ENCODE data around the gene ACVR1. TPM values are rescaled to one million over a fixed set of nuclear protein-coding genes. Genes with fewer than 3 reads are reported as not detected.
"Not testable (repeated sequence)": the region's sequence is repeated elsewhere in the genome, so short reads cannot be mapped to it uniquely, and the experiment has no call there.

ACVR1 gene
- total RNA-seq, 1 experiment from 2014 or later, result 30.3 TPM

GRCh38 chr2:157894694-157895435 is 18.7 kb upstream of the ACVR1 start:
- DNase-seq (ENCODE audit: low read depth), result peak; percentile 92

- DNase-seq (ENCODE audit: low read depth), result no peak
Observed at GRCh38 chr2:157893611-157894010, 17.5 kb upstream of the ACVR1 start.

- DNase-seq (ENCODE audit: low read depth), result no peak
Observed at GRCh38 chr2:157891643-157892041, 15.5 kb upstream of the ACVR1 start.

DNA sequence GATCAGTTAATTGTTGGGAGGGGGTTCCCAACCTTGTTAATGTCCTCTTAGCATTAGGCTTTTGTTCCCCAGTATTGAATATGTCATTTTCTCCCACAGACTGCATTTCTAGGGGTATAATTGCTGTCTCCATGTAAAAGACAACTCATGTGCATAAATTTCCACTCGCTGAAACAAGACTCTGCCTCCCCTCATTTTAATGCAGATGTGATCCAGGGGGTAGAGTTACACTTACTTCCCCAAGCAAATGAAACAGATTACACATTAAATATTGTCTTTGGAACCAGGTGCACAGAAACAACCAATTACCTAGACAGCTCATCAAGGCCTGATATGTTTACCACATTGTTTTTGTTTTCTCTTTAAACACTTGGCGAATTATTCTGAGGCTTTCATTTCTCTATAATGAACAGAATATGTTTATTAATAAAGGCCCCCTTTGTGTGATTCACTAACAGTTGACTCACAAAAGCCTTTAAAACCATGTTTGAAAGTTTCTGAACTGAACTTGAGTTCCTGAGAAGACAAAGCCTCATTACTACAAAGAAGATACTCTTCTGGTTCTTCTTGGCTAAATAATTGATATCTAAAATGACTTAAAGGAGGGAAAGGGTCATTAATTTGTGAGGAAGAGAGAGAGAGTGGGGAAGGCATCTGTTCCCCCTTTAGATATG is 15.0 kb upstream of the ACVR1 start:
- DNase-seq (ENCODE audit: low read depth), result no peak

DNA sequence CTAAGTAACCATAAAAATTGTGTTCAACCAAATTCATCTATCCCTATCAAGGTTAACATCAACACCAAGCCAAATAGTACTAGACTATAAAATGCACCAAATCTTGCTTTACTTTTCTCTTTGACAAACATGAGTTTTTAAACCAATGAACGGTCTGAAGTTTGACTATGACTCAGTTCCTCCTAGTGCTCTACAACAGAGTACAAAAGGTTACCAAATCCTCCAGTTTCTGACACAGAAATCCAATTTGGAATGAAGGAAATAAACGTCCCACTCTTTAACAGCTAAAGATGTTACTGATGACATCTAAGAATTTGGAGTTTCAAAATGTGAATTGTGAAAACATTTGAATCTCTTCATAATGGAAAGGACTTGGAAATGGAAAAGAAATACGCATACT is 11.8 kb upstream of the ACVR1 start:
- DNase-seq (ENCODE audit: low read depth), result peak; percentile 37

DNA sequence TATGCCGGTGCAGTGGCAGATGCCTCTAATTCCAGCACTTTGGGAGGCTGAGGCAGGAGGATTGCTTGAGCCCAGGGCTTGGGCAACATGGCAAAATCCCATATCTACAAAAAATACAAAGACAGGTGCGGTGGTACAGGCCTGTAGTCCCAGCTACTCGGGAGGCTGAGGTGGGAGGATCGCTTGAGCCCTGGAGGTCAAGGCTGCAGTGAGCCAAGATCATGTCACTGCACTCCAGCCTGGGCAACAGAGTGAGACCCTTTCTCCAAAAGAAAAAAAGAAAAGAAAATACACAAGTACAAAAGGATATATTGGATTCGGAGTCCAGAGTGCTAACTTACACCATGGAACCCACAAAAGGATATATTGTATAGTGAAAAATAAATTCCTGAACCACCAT is 8.4 kb upstream of the ACVR1 start:
- DNase-seq (ENCODE audit: low read depth), result not testable (repeated sequence)

DNA sequence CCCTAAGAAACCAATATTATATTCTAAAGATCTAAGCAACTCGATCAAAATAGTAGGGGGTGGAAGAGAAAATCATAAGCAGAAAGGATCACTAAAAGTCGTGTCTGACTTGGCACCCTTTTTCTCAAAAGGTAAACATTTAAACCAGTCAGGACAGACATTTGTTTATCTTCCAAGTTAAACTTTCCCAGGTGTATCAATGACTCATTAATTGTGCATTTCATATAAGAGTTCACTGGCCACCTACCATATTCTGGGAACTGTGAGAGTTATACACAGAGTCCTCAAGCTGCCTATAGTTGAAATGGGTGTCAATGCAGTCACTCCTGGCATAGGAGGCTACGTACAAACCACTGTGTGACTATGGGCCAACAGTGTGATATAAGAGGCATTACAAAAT is 4.8 kb upstream of the ACVR1 start:
- no peak for DNase-seq (ENCODE audit: low read depth)

DNA sequence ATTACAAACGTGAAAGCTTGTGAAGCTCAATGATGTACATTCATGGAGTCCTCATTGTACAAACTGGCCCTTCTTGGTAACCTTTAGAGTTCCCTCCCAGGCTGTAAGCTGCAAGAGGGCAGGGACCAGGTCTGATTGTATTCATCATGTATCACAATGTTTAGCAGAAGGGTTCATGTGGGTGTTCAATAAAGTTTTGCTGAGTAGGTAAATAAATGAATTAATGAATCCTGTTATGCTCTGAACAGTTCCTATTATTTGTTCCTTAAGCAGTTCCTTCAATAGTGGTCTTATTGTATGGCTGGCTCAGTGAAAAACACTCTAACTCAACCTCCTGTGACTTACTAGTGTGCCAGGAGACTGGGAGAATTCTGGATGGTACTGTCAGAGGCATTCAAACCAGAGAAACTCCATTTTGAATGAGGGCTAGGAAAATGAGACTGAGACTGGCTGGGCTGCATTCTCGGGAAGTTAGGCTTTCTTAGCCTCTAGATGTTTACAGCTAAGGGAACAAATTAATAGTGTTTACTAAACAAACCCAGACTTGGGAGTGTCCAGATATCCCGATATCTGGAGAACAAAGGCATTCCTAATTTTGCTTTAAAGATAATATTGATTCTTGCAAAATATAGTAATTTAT is 1.8 kb upstream of the ACVR1 start:
- no peak for DNase-seq (ENCODE audit: low read depth)

- no peak for DNase-seq (ENCODE audit: low read depth)
Observed at GRCh38 chr2:157876786-157877138, 632 bp upstream of the ACVR1 start.

DNA sequence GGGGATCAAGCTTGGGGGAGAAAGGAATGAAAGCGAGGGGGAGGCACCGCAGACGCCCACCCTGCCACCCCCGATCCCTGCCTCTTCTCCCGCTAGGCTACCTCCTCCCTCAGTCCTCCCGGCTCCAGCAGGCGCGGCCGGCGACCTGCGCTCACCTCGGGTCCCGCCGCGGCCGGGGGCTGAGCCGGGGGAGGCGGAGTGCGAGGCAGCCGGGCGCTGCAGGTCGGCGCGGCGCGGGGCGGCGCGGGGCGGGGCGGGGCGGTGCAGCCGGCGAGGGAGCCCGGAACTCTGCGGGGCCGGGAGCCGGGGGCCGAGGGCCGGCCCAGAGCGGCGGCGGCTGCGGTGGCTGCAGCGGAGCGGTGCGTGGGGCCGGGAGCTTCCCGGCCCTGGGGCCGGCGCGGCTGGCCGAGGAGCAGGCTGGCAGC is 477 bp downstream of the ACVR1 start:
- DNase-seq (ENCODE audit: low read depth), result no peak

GRCh38 chr2:157874997-157875640 is 1.0 kb downstream of the ACVR1 start:
- DNase-seq (ENCODE audit: low read depth), result peak; percentile 87

DNA sequence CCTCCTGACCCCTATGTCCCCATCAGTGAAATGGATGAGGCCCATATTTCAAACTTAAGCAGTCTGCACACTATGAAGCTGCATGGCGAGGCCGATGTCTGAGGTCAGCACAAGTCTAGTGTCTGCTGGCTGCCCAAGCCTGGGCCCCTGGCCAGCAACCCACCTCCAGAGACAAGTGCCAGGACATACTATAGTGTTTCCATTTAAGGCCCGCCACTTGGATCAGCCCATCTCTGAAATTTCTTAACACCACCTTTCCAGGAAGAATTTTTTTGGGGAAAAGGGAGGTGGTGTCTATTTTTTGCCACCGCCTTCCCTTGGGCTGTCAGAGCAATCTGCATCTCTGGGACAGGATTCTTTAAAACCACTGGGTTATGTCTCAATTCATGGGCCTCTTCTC is 1.8 kb downstream of the ACVR1 start:
- DNase-seq (ENCODE audit: low read depth), result no peak

DNA sequence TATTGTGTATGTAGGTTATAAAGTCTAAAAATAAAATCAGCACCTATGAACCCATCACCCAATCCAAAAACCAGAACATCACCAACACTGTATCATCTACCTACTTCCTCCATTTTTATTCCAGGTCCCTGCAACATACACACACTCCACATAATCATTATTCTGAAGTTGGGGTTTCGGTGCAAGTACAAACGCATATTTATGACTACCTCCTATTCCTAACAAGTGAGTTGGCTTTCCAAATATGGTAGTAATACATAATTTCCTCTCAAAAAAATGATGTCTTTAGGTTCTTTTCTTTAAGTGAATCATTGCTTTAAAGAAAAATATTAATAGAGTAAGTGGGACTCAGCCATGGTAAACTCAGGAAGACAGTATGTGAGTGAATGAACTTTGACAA is 3.3 kb downstream of the ACVR1 start:
- no peak for DNase-seq (ENCODE audit: low read depth)

- DNase-seq (ENCODE audit: low read depth), result no peak
Observed at GRCh38 chr2:157871415-157871814, 4.7 kb downstream of the ACVR1 start.

DNA sequence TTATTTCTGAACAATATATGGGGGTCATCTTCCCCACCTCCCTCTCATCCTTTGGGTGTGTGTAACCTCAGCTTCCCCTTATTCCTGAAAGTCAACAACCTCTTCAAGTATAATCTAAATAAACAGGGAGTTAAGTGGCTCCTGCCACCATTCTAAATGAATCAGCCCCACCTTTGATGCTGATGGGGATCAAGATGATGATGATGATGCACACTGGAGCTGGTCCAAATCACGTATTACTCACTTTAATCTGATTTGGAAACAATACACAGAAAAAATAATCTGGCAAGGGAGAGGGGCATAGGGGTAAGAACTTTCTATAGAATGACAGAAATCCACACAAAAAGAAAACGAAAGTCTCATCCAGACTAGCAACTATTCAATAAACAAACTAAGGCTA is 7.1 kb downstream of the ACVR1 start:
- DNase-seq (ENCODE audit: low read depth), result no peak

DNA sequence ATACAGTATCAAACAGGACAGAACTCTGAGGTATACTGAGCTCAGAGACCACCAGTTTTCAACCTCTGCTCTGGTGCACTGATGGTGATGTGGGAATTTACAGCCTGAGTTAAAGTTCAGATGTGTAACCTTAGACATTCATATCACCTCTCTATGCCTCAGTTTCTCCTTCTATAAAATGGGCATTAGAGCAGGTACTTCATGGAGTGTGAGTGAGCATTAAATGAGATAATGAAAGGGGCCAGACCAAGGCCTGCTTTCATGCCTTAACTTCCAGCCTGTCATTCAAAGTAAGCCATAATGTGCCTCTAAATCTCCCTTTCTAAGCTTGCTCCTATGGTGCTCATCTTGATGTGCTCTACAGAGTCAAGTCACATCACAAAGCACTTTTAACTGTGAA is 8.4 kb downstream of the ACVR1 start:
- DNase-seq (ENCODE audit: low read depth), result no peak

DNA sequence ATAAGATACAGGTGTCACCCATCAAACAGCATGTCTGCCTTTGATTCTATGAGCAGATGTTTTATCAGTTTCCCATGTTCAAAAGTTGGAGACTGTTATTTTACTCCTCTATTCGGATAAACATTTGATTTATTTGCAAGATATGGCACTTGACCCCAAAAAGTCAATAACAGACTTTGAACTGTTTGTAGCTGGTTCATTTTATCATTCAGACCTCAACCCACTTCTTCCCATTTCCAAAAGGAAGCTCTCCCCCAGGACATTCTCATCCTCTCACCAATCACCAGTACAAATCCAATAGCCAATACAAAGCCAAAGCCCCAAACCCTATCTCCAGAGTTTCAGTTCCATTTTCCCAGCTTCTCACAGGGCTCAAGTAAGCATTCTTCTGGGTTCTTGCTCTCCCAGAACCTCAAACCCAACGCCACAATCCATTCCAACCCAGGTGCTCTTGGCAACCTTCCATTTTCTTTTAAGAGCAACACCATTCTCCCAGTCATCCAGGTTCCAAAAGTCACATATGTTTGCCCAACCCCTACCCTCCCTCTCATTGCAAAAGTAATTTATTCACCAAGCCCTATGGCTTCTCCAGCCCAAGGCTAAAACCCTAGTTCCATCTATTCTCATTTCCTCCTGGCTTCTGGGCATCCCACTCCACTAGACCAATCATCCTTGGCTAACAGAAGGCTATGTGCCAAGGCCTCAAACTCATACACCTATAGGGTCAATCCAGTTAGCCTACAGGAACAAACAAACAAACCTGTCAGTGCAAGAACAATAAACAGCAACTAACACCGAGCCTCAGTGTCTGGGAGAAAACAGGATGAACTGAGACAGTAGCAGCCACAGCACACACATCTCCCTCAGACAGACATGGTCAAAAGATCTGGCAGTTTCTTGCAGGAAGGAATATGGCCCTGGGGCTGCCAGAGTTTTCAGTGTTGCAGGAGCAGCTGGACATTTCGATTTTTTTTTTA is 9.2 kb downstream of the ACVR1 start:
- no peak for DNase-seq (ENCODE audit: low read depth)

GRCh38 chr2:157866202-157866601 is 9.9 kb downstream of the ACVR1 start:
- peak; percentile 41 for DNase-seq (ENCODE audit: low read depth)

DNA sequence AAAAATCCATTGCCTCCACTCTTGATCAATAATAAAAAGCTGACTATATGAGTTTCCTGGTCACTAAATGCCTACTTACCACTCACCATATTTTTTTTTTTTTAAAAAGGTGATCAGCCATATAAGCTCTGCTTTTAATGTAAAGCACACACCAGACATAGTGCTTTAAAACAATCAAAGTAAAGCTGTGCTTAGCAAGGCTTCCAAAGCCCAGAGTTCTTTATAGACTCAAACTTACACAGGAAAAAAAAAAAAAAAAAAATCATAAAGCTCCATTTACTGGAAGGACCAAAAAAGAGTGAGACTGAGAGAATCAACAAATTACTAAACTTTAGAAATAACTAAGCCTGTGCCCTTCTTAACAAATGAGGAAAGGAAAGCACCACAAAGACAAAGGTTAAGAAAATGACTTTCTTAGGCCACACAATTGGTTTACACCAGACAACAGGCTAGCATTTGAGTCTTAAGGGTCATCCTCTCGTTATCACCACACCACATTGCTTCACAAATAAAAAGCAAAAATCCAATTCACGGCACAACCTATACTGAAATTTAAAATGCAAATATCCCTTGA is 11.2 kb downstream of the ACVR1 start:
- no peak for DNase-seq (ENCODE audit: low read depth)

DNA sequence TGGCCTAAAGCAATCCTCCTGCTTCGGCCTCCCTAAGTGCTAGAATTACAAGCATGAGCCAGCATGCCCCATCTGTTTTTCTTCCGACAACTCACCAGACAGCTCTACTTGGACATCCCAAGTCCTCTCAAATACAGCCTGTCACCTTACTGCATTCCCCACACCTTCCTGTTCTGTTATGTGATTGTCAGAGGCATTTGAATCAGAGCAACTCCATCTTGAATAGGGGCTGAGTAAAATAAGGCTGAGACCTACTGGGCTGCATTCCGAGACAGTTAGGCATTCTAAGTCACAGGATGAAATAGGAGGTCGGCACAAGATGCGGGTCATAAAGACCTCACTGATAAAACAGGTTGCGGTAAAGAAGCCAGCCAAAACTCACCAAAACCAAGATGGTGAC is 17.3 kb downstream of the ACVR1 start:
- DNase-seq (ENCODE audit: low read depth), result no peak

GRCh38 chr2:157857881-157858280 is 18.2 kb downstream of the ACVR1 start:
- peak; percentile 89 for DNase-seq (ENCODE audit: low read depth)
